H54 (cell line): ENCODE measurements around the gene PPP2R2B.

Experiments used
- DNase-seq: peaks from one replicate; pipeline ENCODE4 v3.0.0; 2011; ENCODE audit warnings: low spot score, mixed read lengths; ENCODE audit not compliant: insufficient read length
- FAIRE-seq: peaks from 3 replicates; lab custom pipeline; 2011; peaks lifted over from hg19 to GRCh38; lab: Jason Lieb, UNC
- POLR2A ChIP-seq: IDR thresholded peaks from 2 replicates; pipeline ENCODE4 v1.6.1; 2011; ENCODE audit warnings: low read depth, mild to moderate bottlenecking, low read length

Gene PPP2R2B

DNA sequence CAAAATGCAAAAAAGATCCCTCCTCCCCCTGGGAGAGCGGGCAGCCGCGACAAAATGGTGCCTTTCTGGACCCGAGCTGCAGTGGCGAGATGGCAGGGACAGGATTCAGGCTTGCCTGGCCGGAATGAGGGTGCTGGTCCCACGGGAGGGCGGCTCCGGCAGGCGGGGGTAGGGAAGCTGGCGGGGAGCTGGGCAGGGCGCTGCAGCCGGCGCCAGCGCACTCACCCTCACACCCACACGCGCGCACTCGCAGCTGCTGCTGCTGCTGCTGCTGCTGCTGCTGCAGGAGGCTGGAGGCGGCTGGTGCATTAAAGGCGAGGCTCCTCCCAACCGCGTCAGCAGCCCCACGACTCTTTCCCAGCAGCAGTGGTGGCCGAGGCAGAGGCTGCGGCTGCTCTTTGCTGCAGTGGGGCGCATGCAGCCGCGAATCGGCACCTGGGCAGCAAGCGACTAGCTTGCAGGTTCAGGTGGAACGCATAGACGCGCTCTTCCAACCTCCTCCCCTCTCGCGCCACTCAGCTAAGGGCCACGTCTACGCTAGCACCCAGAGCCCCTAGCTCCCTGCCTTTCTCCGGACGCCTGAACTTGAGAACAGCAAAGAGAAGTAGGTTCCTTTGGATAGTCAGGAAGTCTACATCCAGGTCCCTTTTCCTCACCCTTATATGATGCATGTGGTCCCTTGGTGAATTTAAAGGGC, at the start of gene PPP2R2B:
PPP2R2B (minus strand) TSS at position 282 of the 697 bp plus-strand sequence.
- FAIRE-seq (no peak), DNase-seq (peak; percentile 79)
- TF ChIP-seq POLR2A, result peak; percentile 75

DNA sequence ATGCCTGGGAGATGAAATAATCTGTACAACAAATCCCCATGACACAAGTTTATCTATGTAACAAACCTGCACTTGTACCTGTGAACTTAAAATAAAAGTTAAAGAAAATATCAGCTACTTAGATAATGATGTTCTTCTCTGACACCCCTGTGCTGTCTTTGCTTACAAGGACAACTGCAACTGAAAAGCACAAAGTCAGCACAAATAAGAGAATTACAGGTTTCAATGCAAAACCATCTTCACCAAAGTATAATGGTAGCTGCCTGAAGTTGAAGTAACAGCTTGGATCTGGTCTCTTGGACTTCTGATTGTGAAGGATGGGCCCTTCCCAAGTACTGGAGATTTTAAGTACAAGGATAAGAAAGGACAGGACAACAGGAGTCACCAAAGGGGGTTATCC, 45.6 kb upstream of the PPP2R2B start:
- FAIRE-seq, result no peak
- no peak for DNase-seq
- TF ChIP-seq POLR2A, result no peak

DNA sequence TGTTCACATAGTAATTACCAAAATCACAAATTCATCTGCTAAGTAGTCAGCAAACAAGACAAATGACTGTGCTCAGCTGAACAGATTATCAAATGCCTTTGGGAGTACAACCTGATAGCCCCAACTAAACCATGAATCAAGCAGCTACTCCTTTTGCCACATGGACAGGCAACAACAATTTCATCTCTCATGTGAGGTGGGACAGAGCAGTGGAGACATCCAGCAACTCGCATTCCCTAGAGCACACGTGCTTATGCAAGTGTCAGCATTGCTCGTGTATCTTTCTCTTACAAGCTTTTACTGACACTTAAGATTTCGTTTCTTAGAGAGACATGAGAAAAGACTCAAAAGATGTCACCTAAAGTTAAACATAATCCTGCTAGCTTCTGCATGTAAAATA, 42.7 kb upstream of the PPP2R2B start:
- no peak for TF ChIP-seq POLR2A
- peak; percentile 11 for FAIRE-seq
- no peak for DNase-seq

GRCh38 chr5:146920351-146920881, 41.9 kb upstream of the PPP2R2B start:
- no peak for FAIRE-seq
- no peak for TF ChIP-seq POLR2A
- DNase-seq, result no peak

DNA sequence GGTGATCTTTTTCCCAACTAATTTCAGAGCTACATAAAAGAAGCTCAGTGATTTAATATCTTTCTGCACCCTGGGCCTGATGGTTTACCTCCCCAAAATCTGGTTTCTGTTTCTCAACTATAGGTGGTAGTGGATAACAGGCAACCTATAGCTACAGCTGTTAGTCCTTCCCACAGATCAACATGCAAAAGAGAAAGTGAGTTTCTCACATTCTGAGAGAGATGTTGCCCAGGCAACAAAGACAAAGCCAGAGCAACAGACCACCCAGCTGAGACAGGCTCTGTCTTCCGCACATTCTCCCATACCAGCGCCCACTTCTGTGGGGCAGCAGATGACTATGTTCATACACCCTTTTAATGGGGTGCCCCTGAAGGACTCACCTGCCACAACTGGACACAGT, 40.7 kb upstream of the PPP2R2B start:
- no peak for FAIRE-seq
- TF ChIP-seq POLR2A, result no peak
- DNase-seq, result no peak

DNA sequence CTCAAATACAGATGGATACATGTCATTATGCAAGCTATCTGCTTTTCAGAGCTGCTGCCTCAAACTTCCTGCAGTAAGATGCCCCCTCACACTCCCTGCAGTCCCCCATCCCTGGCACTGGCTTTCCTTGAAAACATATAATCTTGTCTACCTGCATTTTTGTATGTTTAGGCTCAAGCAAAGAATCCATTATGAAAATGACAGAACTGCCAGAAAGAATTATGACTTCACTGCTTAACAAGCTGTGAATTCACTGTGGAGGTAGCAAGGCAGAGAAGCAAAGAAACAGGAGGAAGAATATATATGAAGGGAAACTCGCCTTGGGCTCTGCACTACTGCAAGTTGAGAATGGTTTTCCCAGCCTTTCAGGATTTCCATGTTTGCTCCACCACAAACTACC, 39.4 kb upstream of the PPP2R2B start:
- FAIRE-seq (no peak), DNase-seq (no peak)
- no peak for TF ChIP-seq POLR2A

GRCh38 chr5:146912874-146913273, 34.3 kb upstream of the PPP2R2B start:
- DNase-seq (no peak), FAIRE-seq (no peak)
- TF ChIP-seq POLR2A, result no peak

GRCh38 chr5:146910239-146910638, 31.7 kb upstream of the PPP2R2B start:
- TF ChIP-seq POLR2A, result no peak
- no peak for FAIRE-seq
- DNase-seq, result no peak

DNA sequence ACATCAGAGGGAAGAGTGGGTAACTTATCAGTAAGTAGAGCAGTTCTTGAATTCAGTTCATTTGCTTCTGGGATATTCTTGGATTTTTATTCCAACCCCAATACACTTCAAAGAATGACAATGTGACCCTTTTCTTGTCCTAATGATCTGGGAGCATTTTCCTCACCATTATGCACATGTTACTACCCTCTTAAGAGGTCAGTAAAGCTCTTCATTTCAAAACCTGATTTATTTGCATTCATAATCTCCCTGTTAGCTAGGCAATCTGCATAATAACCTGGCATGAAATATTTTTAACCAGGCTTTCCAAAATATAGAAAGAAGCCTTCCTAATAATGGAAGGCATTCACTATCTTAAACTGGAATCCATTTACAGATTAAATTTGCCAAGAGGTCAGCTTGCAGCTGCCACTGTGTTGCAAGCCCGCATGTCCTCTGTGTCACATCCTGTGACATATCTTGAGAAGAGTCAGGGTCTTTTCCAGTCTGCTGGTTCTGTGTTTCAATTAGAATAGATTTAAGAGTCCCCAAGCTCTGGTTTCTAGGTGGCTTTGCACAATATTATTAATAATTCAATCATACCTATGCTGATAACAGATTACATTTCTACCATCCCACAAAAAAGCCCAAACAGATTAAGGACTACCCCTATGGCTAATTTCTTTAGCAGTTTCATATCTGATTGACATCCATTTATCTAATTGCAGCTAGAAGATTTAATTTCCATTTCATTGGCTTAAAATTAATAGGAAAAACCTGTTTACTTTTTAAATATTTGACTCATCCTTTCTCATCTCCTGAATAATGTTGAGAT, 30.9 kb upstream of the PPP2R2B start:
- no peak for TF ChIP-seq POLR2A
- FAIRE-seq (no peak), DNase-seq (no peak)

DNA sequence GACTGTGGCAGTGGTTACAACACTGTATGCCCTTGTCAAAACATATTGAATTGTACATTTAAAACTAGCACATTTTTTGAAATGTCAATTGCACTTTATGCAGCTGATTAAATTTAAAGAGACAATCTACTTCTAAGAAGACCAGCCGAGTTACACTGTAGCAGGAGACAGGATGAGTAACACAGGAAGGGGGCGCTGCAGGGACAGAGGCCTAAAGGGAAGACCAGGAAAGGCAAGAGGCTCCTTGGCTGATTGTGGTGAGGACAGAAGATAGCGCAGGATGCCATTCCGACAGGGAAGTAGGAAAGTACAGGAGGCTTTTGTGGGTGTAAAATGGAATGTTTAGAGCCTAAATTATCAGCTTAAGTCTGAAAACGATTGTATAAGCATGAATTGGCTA, 28.2 kb upstream of the PPP2R2B start:
- FAIRE-seq (no peak), DNase-seq (peak; percentile 25)
- TF ChIP-seq POLR2A, result no peak

DNA sequence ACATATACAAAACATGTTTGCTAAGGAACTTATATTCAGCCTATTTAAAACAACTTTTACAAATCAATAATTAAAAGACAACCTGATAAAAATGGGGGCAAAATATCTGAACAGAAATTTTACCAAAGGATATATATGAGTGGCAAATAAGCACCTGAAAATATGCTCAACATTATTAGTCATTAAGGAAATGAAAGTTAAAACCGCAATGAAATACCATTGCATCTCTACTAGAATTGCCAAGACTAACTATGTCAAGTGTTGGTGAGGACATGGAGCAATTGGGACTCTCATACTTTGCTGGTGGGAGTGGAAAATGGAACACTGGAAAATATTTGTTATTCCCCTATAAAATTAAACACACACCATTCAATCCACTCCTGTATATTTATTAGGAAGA, 26.3 kb upstream of the PPP2R2B start:
- DNase-seq (no peak), FAIRE-seq (no peak)
- TF ChIP-seq POLR2A, result no peak

DNA sequence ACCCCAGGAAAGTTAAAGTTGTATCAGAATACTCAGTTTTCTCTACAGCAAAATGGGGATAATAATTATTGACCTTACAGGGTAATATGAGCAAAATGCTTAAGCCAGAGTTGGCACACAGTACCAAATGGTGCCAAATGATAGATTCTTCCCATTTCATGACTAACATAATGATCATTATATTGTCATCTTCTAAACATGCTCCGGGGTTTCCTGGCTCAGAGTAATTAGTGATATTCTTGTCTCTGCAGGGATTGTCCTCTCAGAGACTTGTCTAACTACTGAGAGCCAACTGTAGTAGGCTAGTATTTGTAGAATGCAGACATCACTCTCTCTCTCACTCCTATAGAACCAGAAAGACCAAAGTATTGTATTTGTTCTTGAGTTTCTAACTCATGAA, 25.2 kb upstream of the PPP2R2B start:
- DNase-seq, result no peak
- TF ChIP-seq POLR2A, result no peak
- FAIRE-seq, result no peak

- TF ChIP-seq POLR2A, result no peak
- FAIRE-seq (no peak), DNase-seq (no peak)
These were observed 23.9 kb upstream of the PPP2R2B start for GRCh38 chr5:146902471-146902870.

DNA sequence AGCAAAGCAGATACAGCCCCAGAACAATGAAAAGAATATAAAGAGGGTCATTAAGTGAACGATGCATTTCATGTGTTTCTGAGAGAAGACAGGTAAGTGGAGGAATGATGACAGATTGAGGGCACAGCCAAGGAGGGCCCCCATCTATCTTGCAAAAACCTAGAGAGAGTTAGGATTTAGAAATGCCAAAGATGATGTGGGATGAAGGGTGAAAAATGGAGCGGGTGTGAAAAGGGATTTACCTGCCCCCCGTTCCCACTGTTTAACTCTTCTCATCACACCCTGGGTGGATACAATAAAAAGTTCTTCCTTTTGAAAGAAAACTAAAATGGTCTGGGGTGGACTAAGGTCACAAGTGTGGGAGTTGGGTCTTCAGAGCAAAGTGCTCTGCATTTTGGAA, 18.5 kb upstream of the PPP2R2B start:
- no peak for FAIRE-seq
- no peak for DNase-seq
- TF ChIP-seq POLR2A, result no peak
